ENCODE results near the gene DIPK1A. TPM values are rescaled to one million over a fixed set of nuclear protein-coding genes. Genes with fewer than 3 reads are reported as not detected.

Gene DIPK1A
- total RNA-seq, 1 experiment from 2014 or later = 3.8 TPM

- WGBS (ENCODE audit: extremely low coverage, insufficient read length, low lambda C conversion rate) = no CpG with 5 or more reads among the region's 4 CpGs
- H2AK5ac ChIP-seq (ENCODE audit: insufficient read length, low read length) = no peak overlapping the region
- no peak overlapping the region for H2BK20ac ChIP-seq (ENCODE audit: low read depth, low read length, poor library complexity, severe bottlenecking)
- H3K23me2 ChIP-seq (ENCODE audit: insufficient read length, low read depth, low read length, poor library complexity, severe bottlenecking) = peaks cover 5% of the 10 kb centered on the region
- H2BK15ac ChIP-seq (ENCODE audit: low read depth, low read length) = no peak overlapping the region
- no peak overlapping the region for H2AFZ ChIP-seq (ENCODE audit: low read length)
- no peaks in the 10 kb centered on the region for H3K27me3 ChIP-seq (ENCODE audit: insufficient read depth, low read length)
- H3K56ac ChIP-seq (ENCODE audit: insufficient read length, low read depth, low read length) = no peak overlapping the region
- no peak overlapping the region for H3K18ac ChIP-seq (ENCODE audit: insufficient read length, low read depth, low read length)
- H3K36me3 Mint-ChIP-seq (ENCODE audit: insufficient read depth in 1 of 3, low read depth in 3 of 3) = peaks cover 43 to 45% (median 45%) of the 10 kb centered on the region in 3 experiments
- peak overlapping the region in 2 of 3 experiments; percentile 27 to 86; a peak in 2 of 7 replicates for H3K27ac Mint-ChIP-seq
- H3K4me3 Mint-ChIP-seq = peak overlapping the region; percentile 99 to 100
- H4K8ac ChIP-seq (replicated peaks; ENCODE audit: insufficient read length, low read depth, low read length) = no peak overlapping the region
- H3K9me3 ChIP-seq (ENCODE audit: control insufficient read depth, low read depth, low read length) = no peaks in the 10 kb centered on the region
- H2BK12ac ChIP-seq (ENCODE audit: insufficient read length, low read depth, low read length) = no peak overlapping the region
- H3K27me3 Mint-ChIP-seq (ENCODE audit: low read depth) = no peaks in the 10 kb centered on the region
- H3K9me3 Mint-ChIP-seq = peaks cover 3 to 4% of the 10 kb centered on the region in 2 experiments; a peak in 3 of 5 replicates
- H3K23ac ChIP-seq (ENCODE audit: insufficient read length, low read depth, low read length) = no peak overlapping the region
- no peak overlapping the region for H3K14ac ChIP-seq (ENCODE audit: insufficient read depth, low read length)
- peaks cover 31 to 34% of the 10 kb centered on the region in 2 experiments for H3K4me1 Mint-ChIP-seq
- no peak overlapping the region for H2BK5ac ChIP-seq (ENCODE audit: insufficient read length, low read length)
- no peak for TF ChIP-seq CTCF (conservative IDR thresholded peaks at IDR 0.05)
- peak; percentile 41 for DNase-seq
- no peak overlapping the region for H3K4me2 ChIP-seq (ENCODE audit: insufficient read depth, insufficient read length, low read length)
- H3K79me1 ChIP-seq (ENCODE audit: insufficient read depth, low read depth, low read length, poor library complexity, severe bottlenecking) = peaks cover 7% of the 10 kb centered on the region
- H4K20me1 ChIP-seq (ENCODE audit: control insufficient read depth, insufficient read depth, insufficient read length) = no peaks in the 10 kb centered on the region
- no peak overlapping the region for H3K4ac ChIP-seq (ENCODE audit: low read depth, low read length)
- no peak overlapping the region for H3K27ac ChIP-seq (ENCODE audit: insufficient read length, low read depth, low read length)
- H3K79me2 ChIP-seq (ENCODE audit: insufficient read depth, low read length) = peaks cover 31% of the 10 kb centered on the region
- H3K9ac ChIP-seq (ENCODE audit: extremely low read depth, insufficient read length, low read length) = no peak overlapping the region
- H3K4me1 ChIP-seq (ENCODE audit: insufficient read depth, low read length) = no peaks in the 10 kb centered on the region; the same call in 1 of the 2 replicates
- no peak overlapping the region for H4K5ac ChIP-seq (ENCODE audit: insufficient read length, low read depth, low read length)
- H4K91ac ChIP-seq (ENCODE audit: insufficient read length, low read depth, low read length) = no peak overlapping the region
- no peak overlapping the region for H3T11ph ChIP-seq (ENCODE audit: low read length)
- no peak overlapping the region for H2BK120ac ChIP-seq (ENCODE audit: low read depth, low read length, poor library complexity, severe bottlenecking)
Measured at GRCh38 chr1:92831368-92831761, 129.9 kb downstream of the DIPK1A start.

Measured in H9 (cell line).